Measurements from ENCODE around the gene PTTG1IP.

GRCh38 chr21:44901391-44902074, 28.0 kb upstream of the PTTG1IP start:
- TF ChIP-seq FOXP2 (optimal IDR thresholded peaks at IDR 0.05; ENCODE audit: control extremely low read depth, extremely low read length, insufficient read depth) (no peak), POLR2AphosphoS5 (IDR thresholded peaks at IDR 0.05; ENCODE audit: borderline replicate concordance, low read depth, low read length) (no peak)
